NCI-H345 (cell line): ENCODE data around the gene GLIS1.

Experiments used
- DNase-seq: peaks from one replicate; lab custom pipeline; 2025; lab: John Stamatoyannopoulos, UW

GLIS1 gene

DNA sequence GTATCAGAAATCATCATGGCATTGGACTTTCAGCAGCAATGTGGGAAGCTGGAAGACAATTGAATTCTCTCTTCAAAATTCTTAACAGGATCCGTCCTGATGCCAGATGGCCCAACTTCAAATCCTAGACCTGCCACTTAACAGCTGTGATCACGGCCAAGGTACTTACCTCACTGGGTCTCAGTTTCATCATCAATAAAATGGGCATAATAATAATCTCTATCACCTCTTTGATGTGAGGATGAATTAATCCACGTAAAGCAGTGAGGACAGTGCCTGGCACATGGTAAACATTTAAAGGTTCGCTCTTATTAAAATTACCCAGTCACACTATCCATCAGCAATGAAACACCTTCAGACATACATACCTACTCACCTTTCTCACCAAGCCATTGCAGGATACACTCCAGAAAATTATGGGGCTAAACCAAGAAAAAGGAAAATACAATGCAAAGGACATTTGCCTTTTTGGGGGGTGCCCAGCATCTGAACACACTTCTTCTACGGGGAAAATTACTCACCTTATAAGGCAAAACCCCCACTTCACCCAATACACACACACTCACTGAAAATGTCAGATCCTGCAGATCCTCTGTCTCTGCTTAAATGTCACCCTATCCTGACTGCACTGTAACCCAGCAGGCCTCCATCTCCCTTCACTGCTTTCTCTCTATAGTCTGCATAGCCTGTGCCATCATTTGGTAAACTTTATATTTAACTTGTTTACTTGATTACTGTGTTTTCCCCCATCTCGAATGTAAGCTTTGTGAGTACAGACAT, 21.7 kb downstream of the GLIS1 start:
- DNase-seq, result no peak

GRCh38 chr1:53716150-53716549, 22.8 kb downstream of the GLIS1 start:
- no peak for DNase-seq

DNA sequence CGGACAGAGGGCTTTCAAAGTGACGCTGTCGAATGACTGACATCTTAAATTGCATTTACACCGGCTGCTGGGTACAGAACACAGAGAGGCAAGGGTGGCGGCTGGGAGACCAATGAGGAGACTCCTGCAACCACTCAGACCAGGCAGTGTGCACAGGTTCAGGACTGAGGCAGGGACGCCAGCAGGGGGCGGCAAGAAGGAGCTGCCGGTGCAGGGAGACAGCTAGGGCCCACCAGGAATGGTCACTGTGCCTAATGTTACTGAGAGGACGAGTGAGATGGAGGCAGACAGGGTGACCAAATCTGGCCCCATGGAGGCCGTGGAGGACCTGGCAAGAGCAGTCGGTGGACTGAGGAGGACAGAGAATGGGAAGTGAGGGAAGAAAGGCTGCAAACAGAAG, 23.5 kb downstream of the GLIS1 start:
- no peak for DNase-seq

- no peak for DNase-seq
Measured at GRCh38 chr1:53712276-53712675, 26.7 kb downstream of the GLIS1 start.

DNA sequence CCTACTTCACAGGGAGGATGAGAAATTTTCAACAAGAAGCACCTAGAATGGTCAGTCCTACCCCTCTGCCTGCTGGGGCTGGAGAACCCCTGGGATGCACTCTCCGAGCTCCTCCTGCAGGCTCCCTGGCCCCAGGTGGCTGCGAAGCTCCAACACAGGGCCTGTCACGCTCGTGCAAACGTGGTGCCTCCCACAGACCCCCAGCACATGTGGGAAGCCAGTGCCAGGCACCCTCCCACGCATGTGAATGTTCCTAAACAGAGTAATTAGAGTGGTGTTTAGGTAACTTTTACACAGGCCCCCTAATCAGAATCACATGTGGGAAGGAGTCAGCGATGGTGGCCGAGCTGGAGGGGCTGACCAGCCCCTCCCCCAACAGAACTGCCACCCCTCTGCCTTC, 28.4 kb downstream of the GLIS1 start:
- no peak for DNase-seq

DNA sequence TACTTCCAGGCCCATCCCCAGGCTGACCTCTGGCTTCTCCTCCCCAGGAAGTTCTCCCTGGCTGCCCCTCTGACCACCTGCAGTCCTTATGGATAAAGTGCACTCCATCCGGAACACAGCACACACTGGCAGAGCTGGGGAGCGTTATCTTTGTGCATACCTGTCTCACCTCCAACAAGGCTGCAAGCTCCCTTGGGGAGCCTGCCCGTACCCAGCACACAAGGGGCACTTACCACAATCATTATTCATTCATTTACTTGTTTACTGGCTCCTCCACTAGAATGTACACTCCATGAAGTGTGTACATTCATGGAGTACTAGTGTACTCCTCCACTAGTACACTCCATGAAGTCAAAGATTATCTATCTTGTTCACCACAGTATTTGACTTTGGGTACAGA, 30.3 kb downstream of the GLIS1 start:
- DNase-seq, result peak; percentile 33

- DNase-seq, result no peak
Measured at GRCh38 chr1:53706356-53706755, 32.6 kb downstream of the GLIS1 start.

GRCh38 chr1:53705446-53706096, 33.4 kb downstream of the GLIS1 start:
- DNase-seq, result no peak

GRCh38 chr1:53704804-53705445, 34.0 kb downstream of the GLIS1 start:
- DNase-seq, result peak; percentile 25

DNA sequence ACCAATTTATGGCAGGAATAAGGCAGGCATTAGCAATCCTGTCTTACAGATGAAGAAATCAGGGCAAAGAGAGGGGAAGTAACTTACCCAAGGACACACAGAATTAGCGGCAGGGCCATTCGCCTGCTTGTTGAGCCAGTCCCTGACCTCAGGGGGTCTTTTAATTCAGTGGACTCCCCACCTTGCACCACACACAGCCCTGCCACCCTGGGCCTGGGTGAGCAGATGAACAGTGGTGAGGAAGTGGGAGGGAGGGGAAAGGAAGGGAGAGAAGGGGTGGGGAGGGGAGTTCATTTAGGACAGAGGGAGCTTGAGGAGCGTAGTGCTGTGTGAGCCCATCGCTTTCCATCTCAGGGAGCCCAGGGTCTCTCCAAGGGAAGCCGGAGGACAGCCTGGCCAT, 34.7 kb downstream of the GLIS1 start:
- no peak for DNase-seq

DNA sequence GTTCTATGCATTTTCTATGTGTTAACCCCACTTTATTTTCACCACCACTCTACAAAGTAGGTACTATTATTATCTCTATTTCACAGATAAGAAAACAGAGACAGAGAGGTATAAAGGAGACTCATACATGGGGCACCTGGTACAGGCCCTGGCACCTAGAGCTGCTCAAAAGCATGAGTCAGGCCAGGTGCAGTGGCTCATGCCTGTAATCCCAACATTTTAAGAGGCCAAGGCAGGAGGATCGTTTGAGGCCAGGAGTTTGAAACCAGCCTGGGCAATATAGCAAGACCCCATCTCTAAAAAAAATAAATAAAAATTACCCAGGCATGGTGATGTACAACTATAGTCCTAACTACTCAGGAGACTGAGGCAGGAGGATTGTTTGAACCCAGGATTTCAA, 35.8 kb downstream of the GLIS1 start:
- DNase-seq, result no peak

DNA sequence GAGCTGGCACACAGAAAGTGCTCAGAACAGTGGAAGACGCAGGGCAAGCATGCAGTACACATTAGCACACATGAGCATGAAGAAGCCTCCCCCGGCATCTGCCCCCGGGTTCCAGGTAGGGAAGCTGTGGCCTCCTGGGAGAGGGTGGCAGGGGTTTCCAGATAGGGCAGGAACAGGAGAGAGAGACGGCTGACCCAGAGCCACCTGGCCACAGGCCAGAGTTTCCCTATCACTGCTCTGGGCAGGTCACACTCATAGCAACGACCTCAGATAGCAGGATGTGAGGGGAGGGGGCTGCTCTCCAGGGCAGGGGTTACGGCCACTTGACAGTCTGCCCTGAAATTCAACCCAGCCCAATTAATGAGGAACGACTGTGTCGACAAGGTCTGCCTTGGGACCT, 36.6 kb downstream of the GLIS1 start:
- DNase-seq, result no peak

GRCh38 chr1:53700776-53701175, 38.2 kb downstream of the GLIS1 start:
- no peak for DNase-seq

GRCh38 chr1:53699981-53700380, 39.0 kb downstream of the GLIS1 start:
- DNase-seq, result no peak

GRCh38 chr1:53698384-53698980, 40.5 kb downstream of the GLIS1 start:
- DNase-seq, result no peak

GRCh38 chr1:53697721-53698383, 41.1 kb downstream of the GLIS1 start:
- DNase-seq, result no peak

GRCh38 chr1:53696990-53697389, 42.0 kb downstream of the GLIS1 start:
- DNase-seq, result no peak

DNA sequence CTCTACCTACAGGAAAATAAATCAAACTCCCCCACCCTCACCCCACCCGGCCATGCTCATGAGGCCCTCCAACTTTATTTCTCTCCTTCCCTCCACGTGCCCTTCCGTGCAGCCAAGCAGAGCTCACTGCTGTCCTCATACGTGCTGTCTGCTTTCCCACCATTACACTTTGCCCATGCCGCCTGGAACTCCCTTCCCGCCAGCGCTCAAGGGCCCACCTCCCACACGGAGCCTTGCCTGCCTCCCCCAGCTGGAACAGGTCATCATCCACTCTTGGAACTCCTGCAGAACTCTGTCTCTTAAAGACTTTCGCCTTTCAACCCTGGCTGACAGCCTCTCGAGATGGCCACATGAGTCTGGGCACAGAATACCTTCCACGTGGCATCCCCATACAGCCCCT, 42.4 kb downstream of the GLIS1 start:
- DNase-seq, result no peak

DNA sequence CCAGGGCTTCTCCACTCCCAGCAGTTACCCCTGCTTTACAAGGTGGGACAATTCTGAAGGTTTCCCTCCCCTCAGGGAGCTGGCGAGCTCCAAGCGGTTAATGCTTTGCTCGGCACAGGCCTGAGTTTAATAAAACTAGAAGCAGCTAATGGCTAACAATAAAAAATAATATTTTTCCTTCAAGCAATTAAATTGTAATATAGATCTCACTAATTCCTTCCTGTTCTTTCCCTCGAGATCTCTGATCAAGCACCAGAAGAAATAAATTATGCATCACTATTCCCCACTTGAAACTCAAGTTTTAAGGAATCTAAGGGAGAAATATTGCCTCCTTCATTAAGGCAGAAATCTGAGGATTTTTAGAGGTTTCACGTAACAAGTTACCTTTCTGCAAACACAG, 42.9 kb downstream of the GLIS1 start:
- DNase-seq, result no peak

GRCh38 chr1:53695116-53695515, 43.8 kb downstream of the GLIS1 start:
- no peak for DNase-seq

GRCh38 chr1:53694718-53695091, 44.3 kb downstream of the GLIS1 start:
- no peak for DNase-seq
